GM12874 (cell line): ENCODE data around the gene XIST.

Experiments
- TF ChIP-seq, protein P1 (sequence below): IDR thresholded peaks from 2 replicates; pipeline ENCODE4 v1.5.1; 2011; ENCODE audit warnings: low read depth, mild to moderate bottlenecking, control low read depth, low read length, moderate library complexity; ENCODE audit not compliant: insufficient read depth

The XIST gene

DNA sequence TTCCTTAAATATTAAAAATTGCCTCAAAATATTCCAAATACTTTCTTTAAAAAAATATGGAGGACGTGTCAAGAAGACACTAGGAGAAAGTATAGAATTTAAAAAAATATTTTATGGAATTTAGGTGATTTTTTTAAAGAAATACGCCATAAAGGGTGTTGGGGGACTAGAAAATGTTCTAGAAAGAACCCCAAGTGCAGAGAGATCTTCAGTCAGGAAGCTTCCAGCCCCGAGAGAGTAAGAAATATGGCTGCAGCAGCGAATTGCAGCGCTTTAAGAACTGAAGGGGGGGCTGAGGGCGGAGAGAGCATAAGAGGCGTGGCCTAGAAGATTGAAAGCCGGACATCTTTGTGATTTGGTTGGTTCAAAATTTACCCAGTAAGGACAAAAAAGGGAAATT lies at the start of gene XIST:
Gene XIST (minus strand): TSS at position 248 of the 400 bp plus-strand sequence.
- TF ChIP-seq, protein P1, sequence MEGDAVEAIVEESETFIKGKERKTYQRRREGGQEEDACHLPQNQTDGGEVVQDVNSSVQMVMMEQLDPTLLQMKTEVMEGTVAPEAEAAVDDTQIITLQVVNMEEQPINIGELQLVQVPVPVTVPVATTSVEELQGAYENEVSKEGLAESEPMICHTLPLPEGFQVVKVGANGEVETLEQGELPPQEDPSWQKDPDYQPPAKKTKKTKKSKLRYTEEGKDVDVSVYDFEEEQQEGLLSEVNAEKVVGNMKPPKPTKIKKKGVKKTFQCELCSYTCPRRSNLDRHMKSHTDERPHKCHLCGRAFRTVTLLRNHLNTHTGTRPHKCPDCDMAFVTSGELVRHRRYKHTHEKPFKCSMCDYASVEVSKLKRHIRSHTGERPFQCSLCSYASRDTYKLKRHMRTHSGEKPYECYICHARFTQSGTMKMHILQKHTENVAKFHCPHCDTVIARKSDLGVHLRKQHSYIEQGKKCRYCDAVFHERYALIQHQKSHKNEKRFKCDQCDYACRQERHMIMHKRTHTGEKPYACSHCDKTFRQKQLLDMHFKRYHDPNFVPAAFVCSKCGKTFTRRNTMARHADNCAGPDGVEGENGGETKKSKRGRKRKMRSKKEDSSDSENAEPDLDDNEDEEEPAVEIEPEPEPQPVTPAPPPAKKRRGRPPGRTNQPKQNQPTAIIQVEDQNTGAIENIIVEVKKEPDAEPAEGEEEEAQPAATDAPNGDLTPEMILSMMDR: no peak

DNA sequence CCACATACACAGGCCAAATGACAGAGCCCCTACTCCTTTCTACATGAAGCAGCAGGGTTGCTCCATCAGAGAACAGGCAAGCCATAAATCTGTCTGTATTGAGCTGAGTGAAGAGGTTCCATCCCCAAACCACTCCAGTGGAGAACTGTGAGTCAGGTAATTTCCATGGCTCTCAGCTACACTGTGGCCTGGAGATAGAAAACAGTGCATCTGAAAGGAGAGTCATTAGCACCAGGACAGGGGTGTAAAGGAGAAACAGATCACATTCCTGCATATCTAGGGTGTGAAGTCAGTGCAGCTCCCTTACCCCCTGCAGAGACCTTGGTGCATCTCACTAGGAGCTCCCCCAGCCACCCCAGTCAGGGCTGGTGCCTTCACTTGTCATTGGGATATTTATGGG lies 25.2 kb upstream of the XIST start:
- TF ChIP-seq, protein P1: no peak

DNA sequence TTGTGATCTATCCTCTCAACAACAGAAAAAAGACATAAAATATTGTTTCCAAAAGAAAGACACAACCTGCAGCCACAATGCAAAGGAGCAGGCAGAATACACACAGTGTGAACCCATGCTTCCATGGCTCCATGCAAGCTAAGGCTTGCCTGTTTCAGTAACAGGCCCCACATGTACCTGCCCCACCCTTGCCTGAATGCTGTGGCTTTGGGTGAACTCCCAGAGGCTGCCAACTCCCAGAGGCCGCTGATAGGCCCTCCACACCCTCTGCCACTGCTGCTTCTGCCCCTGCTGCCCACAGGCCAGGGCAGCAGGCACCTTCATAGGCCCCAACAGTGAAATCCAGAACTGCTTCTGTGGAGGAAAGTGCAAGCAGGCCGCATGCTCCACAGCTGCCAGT lies 24.4 kb upstream of the XIST start:
- TF ChIP-seq, protein P1: no peak

DNA sequence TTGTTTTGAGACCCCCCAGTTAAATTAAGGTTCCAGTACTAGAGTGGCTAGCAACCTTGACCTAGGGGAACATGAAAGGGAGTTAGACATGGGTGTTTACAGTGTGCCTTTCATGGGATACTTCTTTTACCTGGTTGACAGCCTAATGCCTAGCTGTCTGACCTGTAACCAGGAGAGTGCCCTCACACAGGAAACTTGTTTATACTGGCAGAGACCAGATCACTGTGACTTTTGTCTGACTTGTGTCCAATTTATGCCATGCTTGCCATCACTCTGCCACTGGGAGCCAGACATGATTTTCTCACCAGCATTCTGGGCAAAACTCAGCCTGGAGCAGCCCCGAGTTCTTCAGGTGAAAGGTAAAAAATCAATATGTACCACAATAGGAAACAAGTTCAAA lies 16.4 kb upstream of the XIST start:
- TF ChIP-seq, protein P1: no peak

DNA sequence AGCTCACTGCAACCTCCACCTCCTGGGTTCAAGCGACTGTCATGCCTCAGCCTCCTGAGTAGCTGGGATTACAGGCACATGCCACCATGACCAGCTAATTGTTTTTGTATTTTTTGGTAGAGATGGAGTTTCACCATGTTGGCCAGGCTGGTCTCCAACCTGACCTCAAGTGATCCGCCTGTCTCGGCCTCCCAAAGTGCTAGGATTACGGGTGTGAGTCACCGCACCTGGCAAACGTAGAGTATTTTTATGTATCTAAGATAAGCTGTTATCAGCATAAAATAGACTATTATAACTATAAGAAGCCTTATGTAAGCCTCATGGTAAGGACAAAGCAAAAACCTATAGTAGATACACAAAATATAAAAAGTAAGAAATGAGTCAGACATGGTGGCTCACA lies 14.6 kb upstream of the XIST start:
- TF ChIP-seq, protein P1: no peak

DNA sequence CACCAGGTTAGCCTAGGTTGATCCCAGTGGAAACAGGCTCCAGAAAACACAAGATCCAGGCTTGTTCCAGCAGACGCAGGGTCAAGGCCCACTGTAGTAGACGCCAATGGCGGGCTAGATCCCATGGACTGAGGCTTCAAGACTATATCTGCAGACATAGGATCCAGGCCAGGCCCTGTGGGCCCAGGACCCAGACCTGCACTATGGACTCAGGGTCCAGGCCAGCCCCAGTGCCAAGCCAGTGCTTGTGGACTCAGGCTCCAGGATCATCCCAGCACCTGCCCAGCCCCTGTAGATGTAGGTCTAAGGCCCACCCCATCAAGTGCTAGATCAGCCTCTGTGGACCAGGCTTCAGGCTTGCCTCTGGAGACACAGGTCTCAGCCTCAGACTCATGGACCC lies 11.3 kb upstream of the XIST start:
- TF ChIP-seq, protein P1: no peak

DNA sequence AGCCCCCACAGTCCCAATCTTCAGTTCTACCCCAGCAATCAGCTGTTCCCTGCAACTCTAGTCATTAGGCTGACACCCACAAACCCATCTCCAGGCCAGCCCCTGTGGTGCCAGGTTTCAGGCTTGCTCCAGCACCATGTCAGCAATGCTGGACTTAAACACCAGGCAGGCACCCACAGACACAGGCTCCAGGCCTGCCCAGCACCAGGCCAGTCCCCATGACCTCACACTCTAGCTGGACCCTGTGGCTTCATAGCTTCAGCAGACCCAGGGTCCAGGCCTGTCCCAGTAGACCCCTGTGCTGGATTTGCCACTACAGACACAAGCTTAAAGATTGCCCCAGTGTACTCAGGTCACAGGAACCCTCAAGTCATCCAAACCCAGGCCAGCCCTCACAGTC lies 10.8 kb upstream of the XIST start:
- TF ChIP-seq, protein P1: no peak

DNA sequence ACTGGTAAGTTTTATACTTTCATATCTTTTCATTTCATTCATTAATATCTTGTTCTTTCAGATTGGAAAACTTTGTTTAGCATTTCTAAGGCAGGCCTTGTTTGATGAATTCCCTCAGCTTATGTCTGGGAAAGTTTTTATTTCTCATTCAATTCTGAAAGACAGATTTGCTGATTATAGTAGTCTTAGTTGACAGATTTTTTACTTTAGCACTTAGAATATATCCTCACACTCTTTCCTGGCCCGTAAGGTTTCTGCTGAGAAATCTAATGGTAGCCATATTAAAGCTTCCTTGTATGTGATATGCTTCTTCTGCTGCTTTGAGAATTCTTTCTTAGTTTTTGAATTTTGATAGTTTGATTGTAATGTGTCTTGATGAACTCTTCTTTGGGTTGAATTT lies 7.1 kb upstream of the XIST start:
- TF ChIP-seq, protein P1: no peak
